GM19452 (cell line): ENCODE measurements around the gene PAPPA2.

Experiments
- ATAC-seq: cut with Tn5 transposase; IDR thresholded peaks from one replicate; pipeline ENCODE4 v1.9.1; 2021; ENCODE audit not compliant: unreplicated experiment

Gene PAPPA2

DNA sequence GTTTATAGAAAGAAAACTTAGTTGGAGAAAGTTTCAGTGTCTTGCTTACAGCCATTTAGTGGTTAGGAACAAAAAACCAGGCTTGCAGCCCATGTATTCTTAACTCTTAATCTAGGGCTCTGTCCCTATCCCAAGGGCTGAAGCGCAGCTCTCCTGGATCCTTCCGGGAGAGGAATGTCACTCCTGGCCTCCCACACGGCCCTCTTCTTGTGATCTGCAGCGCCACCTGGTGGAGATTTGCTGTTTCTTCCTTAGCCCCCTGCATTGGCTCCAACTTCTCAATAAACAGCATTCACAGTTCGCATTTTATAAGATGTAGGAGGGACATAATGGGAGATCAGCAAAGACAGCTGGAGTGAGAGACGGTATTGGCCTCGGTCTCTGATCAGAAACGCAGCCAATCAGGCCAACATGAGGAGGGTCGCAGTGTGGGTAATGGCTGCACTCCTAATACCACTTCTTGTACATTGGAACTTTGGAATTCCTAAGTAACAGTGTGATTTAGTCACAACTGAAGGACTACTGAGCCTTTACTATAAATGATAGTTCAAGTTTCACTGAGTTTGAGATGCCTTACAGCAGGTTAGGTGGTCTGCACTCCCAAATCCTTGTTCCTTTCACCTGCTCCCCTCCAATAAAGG lies 418.1 kb downstream of the PAPPA2 start:
- ATAC-seq: peak; percentile 66

GRCh38 chr1:176884286-176884685 lies 421.3 kb downstream of the PAPPA2 start:
- no peak for ATAC-seq

GRCh38 chr1:176884911-176885310 lies 421.9 kb downstream of the PAPPA2 start:
- no peak for ATAC-seq

DNA sequence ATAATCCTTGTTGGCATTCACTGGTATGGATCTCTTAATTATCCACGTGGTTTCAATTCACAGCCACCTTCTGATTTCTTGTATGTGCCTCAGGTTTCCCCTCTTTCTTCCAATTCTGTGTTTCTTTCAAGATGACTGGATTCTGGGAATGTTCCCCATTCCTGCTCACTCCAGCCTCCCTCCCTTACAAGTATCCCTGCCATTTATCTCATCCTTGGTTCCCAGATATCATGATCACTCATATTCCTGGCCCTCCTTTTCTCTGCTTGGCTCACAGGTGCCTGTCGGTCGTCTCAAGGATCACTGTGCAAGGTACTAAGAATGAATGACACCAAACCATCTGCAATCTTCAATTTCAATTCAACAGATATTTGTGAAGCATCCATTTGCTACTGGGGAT lies 422.4 kb downstream of the PAPPA2 start:
- ATAC-seq: no peak

GRCh38 chr1:176885751-176886150 lies 422.8 kb downstream of the PAPPA2 start:
- no peak for ATAC-seq

DNA sequence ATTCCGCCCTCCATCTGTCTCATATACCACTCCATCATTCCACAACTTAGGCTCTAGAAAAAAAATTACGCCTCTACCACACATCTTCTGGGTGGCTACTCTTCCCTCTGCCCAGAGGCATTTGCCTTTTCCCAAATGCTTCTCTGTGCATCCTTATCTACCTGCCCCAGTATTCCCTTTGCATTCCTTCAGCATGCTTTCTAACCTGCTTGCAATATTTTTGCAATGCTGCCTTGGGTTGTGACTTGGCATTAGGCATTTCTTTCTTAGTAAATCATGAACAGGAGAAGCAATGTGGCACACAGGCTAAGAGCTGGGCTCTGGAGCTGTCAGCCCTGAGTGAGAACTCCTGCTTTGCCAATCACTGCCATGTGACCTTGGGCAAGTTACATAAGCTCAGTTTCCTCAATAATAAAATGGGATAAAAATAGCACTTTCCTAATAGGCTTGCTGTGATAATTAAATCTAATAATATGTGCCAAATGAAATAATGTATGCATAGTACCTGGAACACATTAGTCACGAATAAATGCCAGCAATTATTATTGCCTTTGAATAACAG lies 425.6 kb downstream of the PAPPA2 start:
- no peak for ATAC-seq

DNA sequence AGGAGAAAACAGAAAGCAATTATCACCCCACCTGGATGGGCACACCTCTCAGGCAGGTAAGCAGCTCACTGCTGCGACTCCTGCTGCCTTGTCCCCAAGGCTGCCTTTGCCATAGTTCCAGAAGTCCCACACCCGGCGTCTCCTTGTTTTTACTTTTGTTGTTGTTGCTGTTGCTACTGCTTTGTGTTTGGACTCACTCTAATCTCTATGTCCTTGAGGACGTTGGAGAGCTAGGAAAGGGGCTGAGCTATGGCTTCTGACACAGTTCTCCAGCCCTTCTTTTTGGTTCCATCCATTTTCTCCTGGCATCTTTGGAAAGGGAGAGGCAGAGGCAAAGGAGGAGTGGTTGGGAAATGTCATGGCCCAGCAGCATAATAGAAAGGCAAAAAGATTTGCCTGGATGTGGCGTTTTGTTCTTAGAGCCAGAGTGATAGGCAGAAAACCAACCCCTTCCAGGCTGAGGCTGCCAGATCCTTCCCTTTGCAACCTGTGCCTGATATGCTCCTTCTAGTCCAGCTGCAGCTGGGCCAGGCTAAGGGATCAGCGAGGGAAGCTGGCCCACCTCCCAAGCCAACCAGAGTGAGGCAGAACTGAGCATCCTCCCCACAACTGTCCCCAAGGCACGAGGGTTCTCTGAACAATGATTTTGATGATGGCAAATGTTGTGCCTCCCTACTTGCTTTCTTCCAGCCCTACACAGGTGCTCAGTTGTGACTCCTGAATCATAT lies 430.8 kb downstream of the PAPPA2 start:
- ATAC-seq: no peak

GRCh38 chr1:176894450-176894849 lies 431.5 kb downstream of the PAPPA2 start:
- no peak for ATAC-seq
